ENCODE data around the gene IL17C.
A peak's percentile ranks its signal among the peaks of the same experiment; 100 is the strongest.

The IL17C gene

GRCh38 chr16:88638323-88639230, at the start of gene IL17C:
Gene IL17C, plus strand, starts transcription at chr16:88638572. Its CDS starts 70 bp downstream, at chr16:88638642.
- no peak for DNase-seq (ENCODE audit: low read depth in 2 of 3, low spot score in 2 of 3)

- no peak for DNase-seq (ENCODE audit: low read depth in 2 of 3, low spot score in 2 of 3)
Observed at GRCh38 chr16:88588754-88589153, 49.6 kb upstream of the IL17C start.

GRCh38 chr16:88589441-88589840, 48.9 kb upstream of the IL17C start:
- no peak for DNase-seq (ENCODE audit: low read depth in 2 of 3, low spot score in 2 of 3)

- DNase-seq (ENCODE audit: low read depth in 2 of 3, low spot score in 2 of 3), result peak in 1 of 3 experiments; percentile 19
Observed at GRCh38 chr16:88591577-88592021, 46.8 kb upstream of the IL17C start.

GRCh38 chr16:88593061-88593460, 45.3 kb upstream of the IL17C start:
- no peak for DNase-seq (ENCODE audit: low read depth in 2 of 3, low spot score in 2 of 3)

GRCh38 chr16:88593489-88593888, 44.9 kb upstream of the IL17C start:
- no peak for DNase-seq (ENCODE audit: low read depth in 2 of 3, low spot score in 2 of 3)

- no peak for DNase-seq (ENCODE audit: low read depth in 2 of 3, low spot score in 2 of 3)
Observed at GRCh38 chr16:88593910-88594309, 44.5 kb upstream of the IL17C start.

GRCh38 chr16:88595101-88595500, 43.3 kb upstream of the IL17C start:
- DNase-seq (ENCODE audit: low read depth in 2 of 3, low spot score in 2 of 3), result no peak

- DNase-seq (ENCODE audit: low read depth in 2 of 3, low spot score in 2 of 3), result no peak
Observed at GRCh38 chr16:88595921-88596320, 42.5 kb upstream of the IL17C start.

- no peak for DNase-seq (ENCODE audit: low read depth in 2 of 3, low spot score in 2 of 3)
Observed at GRCh38 chr16:88596483-88596882, 41.9 kb upstream of the IL17C start.

- no peak for DNase-seq (ENCODE audit: low read depth in 2 of 3, low spot score in 2 of 3)
Observed at GRCh38 chr16:88597856-88598491, 40.4 kb upstream of the IL17C start.

GRCh38 chr16:88599092-88599733, 39.2 kb upstream of the IL17C start:
- no peak for DNase-seq (ENCODE audit: low read depth in 2 of 3, low spot score in 2 of 3)

- no peak for DNase-seq (ENCODE audit: low read depth in 2 of 3, low spot score in 2 of 3)
Observed at GRCh38 chr16:88599825-88600538, 38.4 kb upstream of the IL17C start.

GRCh38 chr16:88600539-88600896, 37.9 kb upstream of the IL17C start:
- no peak for DNase-seq (ENCODE audit: low read depth in 2 of 3, low spot score in 2 of 3)

GRCh38 chr16:88601313-88602036, 36.9 kb upstream of the IL17C start:
- no peak for DNase-seq (ENCODE audit: low read depth in 2 of 3, low spot score in 2 of 3)

GRCh38 chr16:88602091-88602490, 36.3 kb upstream of the IL17C start:
- DNase-seq (ENCODE audit: low read depth in 2 of 3, low spot score in 2 of 3), result no peak

GRCh38 chr16:88605186-88606147, 32.9 kb upstream of the IL17C start:
- DNase-seq (ENCODE audit: low read depth in 2 of 3, low spot score in 2 of 3), result no peak

- no peak for DNase-seq (ENCODE audit: low read depth in 2 of 3, low spot score in 2 of 3)
Observed at GRCh38 chr16:88606148-88606757, 32.1 kb upstream of the IL17C start.

GRCh38 chr16:88608076-88608475, 30.3 kb upstream of the IL17C start:
- no peak for DNase-seq (ENCODE audit: low read depth in 2 of 3, low spot score in 2 of 3)

All from activated CD8-positive, alpha-beta memory T cell treated with anti-CD3 and anti-CD28 coated beads for 48 hours (primary cell).